ENCODE measurements around the gene NOTCH3.
A peak's percentile ranks its signal among the peaks of the same experiment; 100 is the strongest.

Gene NOTCH3

GRCh38 chr19:15122331-15123030, 78.3 kb downstream of the NOTCH3 start:
- no peak for DNase-seq

GRCh38 chr19:15120135-15121026, 80.4 kb downstream of the NOTCH3 start:
- no peak for DNase-seq

GRCh38 chr19:15118789-15119494, 81.9 kb downstream of the NOTCH3 start:
- no peak for DNase-seq

- no peak for DNase-seq
Observed at GRCh38 chr19:15118248-15118647, 82.5 kb downstream of the NOTCH3 start.

- no peak for DNase-seq
Observed at GRCh38 chr19:15116856-15117255, 83.9 kb downstream of the NOTCH3 start.

- DNase-seq = no peak
Observed at GRCh38 chr19:15115762-15116615, 84.8 kb downstream of the NOTCH3 start.

- DNase-seq = peak; percentile 66
Observed at GRCh38 chr19:15115080-15115479, 85.7 kb downstream of the NOTCH3 start.

GRCh38 chr19:15114153-15114540, 86.6 kb downstream of the NOTCH3 start:
- no peak for DNase-seq

- no peak for DNase-seq
Observed at GRCh38 chr19:15113245-15114152, 87.3 kb downstream of the NOTCH3 start.

- DNase-seq = no peak
Observed at GRCh38 chr19:15112385-15112784, 88.4 kb downstream of the NOTCH3 start.

GRCh38 chr19:15111758-15112157, 89.0 kb downstream of the NOTCH3 start:
- DNase-seq = no peak

GRCh38 chr19:15110418-15110815, 90.4 kb downstream of the NOTCH3 start:
- DNase-seq = no peak

- DNase-seq = no peak
Observed at GRCh38 chr19:15109768-15110417, 90.9 kb downstream of the NOTCH3 start.
